ENCODE data around the gene TIMMDC1.

Gene TIMMDC1, protein sequence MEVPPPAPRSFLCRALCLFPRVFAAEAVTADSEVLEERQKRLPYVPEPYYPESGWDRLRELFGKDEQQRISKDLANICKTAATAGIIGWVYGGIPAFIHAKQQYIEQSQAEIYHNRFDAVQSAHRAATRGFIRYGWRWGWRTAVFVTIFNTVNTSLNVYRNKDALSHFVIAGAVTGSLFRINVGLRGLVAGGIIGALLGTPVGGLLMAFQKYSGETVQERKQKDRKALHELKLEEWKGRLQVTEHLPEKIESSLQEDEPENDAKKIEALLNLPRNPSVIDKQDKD

DNA sequence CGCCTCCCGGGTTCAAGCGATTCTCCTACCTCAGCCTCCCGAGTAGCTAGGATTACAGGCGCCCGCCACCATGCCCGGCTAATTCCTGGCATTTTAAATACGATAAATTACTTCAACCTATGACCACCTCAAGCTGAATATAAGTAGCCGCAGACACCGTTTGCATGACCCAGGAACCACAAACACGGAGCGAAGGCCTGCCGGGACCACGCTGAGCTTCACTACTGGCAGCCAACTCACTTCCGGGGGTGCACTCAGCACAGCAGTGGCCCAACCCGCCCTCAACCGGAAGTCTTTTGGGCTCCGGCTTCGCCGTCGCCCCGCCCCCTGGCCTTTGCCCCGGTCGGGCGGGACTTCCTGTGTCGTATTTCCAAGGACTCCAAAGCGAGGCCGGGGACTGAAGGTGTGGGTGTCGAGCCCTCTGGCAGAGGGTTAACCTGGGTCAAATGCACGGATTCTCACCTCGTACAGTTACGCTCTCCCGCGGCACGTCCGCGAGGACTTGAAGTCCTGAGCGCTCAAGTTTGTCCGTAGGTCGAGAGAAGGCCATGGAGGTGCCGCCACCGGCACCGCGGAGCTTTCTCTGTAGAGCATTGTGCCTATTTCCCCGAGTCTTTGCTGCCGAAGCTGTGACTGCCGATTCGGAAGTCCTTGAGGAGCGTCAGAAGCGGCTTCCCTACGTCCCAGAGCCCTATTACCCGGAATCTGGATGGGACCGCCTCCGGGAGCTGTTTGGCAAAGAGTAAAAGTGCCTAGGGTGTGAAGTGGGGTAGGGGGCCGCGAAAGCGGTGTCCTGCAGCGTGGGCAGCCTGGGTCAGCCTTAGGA, at the start of gene TIMMDC1:
TSS of gene TIMMDC1 (plus strand) at position 362 of the 826 bp plus-strand sequence. CDS start at position 549, 187 bp downstream.
- peak; percentile 86 for DNase-seq

DNA sequence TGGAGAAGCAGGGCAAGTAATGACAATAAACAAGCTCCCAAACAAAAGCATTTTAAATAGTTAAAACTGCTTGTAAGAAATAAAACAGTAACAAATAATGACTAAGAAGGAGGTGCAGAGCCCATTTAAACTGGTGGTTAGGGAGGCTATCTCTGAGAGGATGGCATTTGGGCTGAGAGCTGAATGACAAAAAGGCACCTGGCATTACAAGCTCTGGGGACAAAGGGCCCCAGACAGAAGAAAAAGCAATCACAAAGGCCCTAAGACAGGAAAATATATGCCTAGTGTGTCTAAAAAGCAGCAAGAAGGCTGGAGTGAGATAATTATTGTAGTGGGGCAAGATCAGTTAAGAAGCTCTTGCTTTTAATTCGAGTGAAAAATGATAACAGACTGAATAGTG, 44.5 kb upstream of the TIMMDC1 start:
- no peak for DNase-seq

DNA sequence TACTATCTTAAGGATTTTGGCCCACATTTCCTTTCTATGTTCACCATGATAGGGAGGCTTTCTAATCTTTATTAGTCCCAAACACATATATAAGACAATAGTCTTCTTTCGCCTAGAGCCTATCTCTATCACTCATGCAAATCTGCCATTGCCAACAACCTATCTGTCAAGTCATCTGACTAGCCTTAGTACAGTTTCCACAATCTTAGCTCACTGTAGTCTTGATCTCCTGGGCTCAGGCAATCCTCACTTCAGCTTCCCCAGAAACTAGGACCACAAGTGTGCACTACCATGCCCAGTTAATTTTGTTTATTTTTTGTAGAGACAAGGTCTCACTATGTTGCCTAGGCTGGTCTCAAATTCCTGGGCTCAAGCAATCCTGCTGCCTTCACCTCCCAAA, 41.9 kb upstream of the TIMMDC1 start:
- no peak for DNase-seq

DNA sequence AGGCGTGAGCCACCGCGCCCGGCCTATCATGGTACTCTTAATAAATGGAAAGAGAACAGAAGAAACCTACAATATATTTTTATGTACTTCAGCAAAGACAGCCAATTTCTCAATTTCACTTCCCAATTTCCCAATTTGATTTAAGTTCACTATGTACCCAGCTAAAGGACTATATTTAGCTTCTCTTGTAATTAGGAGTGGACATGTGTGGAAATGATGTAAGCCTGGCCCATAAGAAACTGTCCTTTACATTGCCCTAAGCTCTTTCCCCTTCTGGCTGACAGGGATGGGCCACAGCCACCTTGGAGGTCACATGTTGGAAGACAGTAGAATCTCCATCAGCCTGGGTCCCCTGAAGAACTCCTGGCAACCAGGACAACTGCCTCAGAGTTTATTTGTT, 41.1 kb upstream of the TIMMDC1 start:
- DNase-seq, result no peak

DNA sequence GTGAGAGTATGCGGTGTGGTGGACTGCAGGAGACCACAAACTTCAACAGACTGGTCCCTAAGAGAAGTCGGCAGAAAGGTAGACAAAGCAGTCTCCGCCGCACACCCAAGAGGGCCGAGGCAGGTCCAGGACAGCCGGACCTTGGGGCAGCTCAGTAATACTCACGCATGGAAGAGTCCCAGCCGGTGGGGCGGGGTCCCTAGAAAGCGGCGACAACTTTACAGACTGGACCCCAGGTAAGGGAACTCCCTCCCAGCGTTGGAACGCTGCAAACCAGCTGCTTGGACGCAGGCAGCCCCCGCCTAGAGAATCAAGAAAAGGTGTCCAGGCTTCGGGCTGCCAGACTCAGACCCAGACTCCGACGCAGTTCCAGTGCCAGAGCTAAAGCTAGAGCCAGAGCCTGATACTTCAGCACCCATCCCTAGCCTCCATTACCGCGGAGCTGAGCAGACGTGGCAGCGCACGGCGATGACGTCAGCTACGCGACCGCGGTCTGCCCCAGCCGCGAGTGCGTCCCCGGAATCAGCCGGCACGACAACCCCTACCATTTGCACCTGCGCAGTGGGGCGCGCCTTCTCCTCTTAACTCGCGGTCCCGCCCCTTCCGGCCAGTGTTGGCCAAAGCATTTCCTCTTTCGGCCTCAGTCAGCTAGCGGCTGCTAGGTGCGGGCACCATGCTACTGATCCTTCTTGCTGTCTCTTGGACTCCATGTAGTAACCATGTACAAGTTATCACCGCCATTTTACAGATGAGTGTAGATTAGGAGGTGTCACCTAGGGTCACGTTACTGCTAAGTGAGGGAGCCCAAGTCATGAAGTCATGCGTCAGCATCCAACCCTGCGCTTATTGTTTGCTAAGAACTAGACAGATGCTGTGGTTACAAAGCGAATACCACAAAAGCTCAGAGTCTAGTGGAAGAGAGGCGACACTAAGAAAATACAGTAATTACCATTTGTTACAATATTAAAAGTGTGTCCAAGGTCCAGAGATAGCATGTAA, 34.9 kb upstream of the TIMMDC1 start, which contains the start of gene TMEM39A:
TSS of gene TMEM39A (minus strand) at position 445 of the 999 bp plus-strand sequence. CDS start 1,541 bp downstream, outside the sequence.
- peak; percentile 95 for DNase-seq

DNA sequence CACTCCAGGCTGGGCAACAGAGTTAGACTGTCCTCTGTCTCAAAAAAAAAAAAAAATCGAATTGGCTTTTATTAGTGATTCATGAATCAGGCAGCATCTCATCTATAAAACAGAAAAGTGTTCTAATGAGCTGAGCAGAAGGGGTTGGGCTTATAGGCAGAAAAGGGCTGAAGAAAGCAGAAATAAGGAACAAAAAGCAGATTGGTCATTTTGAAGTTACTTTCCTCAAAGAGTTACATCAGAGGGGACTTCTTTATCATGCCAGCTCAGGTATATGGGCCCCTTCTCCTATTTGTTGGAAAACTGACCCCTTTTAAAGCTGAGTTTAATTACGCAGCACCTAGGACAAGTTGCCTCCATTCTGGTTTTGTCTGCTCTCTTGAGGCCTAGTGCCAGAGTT, 30.3 kb upstream of the TIMMDC1 start:
- no peak for DNase-seq

DNA sequence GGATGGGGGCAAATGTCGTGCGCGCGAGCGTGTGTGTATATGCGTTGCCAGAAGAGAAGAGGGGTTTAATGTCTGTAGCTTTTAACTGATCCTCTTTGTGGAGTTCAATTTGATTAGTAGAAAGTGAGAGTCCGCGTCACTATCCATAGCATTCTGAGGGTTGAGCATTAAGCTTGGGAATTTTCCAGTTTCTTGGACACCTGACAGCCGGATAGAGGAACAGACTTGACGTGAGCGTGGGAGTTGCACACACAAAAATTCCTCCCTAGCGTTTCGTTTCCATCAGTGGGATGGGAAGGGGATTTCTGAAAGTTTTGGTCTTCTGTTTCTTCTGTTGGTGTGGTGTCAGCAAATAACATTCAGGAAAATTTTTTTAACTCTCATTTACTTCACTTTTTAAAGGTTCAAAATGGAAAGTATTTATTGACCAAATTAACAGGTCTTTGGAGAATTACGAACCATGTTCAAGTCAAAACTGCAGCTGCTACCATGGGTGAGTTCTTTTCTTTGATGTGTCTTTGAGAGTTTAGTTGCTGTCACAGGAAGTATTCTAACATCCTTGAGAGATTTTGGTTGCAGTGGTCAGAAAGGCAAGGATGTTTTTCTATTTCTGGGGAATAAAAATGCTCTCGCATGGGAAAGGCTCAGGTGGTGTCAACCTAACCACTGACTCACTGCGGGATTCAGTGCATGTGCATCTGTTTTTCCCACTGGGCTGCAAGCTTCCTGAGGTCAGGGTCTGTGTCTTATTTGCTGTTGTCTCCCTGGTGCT, 28.7 kb upstream of the TIMMDC1 start:
- DNase-seq, result no peak

DNA sequence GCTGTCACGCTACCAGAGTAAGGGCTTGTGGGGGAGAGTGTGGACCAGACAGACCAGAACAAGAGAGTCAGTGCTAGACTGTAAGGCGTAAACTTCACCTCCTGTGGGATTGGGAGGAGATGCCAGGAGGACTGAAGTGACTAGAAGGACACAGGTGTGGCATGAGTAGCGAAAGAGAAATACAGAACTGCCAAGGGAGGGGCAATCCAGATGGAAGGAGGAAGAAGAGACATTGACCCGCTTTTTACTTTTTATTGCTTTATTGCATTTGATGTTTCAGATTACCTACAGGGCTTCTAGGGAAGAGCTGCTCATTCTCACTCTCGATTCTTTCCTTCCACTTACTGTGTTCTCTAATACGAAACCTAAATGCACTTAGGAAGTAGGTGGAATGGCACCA, 27.5 kb upstream of the TIMMDC1 start:
- no peak for DNase-seq

DNA sequence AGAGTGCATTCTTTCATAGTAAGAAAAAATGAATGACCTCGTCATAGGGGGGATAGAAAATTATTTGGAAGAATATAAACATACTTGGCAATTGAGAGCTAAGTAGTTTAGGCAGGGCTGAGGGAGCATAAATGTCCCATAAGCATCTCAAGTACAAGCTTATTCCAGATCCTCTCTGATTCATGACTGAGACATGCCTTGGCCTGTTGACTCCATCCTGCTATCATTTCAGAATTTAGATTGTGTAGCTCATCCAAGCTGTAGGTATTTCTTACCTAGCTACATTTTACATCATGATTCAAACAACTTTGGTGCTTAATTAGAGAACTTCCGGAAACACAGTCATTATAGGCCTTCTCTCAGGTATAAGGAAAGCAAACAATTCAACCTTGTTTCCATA, 17.3 kb upstream of the TIMMDC1 start:
- DNase-seq, result no peak

DNA sequence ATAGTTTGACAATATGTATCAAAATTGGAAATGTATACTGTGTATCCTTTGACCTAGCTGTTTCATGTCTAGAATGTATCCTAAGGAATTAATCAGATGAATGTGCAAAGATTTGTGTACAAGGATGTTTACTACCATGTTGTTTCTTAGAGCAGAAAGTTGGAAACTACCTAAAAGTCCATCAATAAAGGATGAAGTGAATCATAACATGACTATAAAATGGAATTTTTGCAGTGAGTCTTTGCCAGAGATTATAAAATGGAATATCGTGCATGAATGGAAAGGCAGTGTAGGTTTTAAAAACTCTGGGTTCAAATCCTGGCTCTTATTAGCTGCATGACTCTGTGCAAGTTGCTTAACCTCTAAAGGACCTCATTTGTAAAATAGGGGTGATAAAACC, 15.2 kb upstream of the TIMMDC1 start:
- no peak for DNase-seq

DNA sequence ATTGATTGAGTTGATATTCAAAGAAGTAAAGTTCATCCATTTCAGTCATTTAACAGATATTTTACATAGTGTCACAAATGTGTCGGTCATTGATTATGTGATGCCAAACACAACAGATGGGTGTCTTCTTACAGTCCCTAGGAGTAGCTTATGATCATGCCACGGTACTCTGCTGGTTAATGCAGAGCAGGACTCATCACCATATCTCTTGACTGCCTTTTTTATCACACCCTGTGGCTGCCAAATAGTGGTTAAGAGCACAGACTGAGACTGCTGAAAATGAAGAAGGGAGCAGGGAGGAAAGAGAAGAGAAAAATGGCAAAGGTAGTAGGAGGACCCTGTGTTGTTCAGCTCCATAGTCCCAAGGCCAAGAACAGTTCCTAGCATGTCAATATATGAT, 12.8 kb upstream of the TIMMDC1 start:
- DNase-seq, result no peak

DNA sequence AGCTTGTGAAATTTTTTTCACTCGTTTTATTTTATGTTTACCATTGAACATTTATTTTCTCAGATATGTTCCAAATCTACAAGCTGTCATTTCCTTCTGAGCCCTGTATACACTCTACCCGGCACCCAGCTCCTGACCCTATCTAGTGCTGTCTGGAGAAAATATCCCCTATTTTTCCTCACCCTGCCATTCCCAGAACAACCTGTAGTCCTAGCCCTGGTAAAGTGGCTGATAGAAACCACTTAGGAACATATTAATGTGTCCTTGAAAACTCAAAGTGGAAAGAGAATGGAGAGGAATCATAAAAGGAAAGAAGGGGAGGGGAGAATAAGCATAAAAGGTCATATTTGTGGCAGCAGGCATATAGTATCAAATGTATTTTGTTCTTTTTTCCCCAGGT, 8.2 kb upstream of the TIMMDC1 start:
- no peak for DNase-seq

DNA sequence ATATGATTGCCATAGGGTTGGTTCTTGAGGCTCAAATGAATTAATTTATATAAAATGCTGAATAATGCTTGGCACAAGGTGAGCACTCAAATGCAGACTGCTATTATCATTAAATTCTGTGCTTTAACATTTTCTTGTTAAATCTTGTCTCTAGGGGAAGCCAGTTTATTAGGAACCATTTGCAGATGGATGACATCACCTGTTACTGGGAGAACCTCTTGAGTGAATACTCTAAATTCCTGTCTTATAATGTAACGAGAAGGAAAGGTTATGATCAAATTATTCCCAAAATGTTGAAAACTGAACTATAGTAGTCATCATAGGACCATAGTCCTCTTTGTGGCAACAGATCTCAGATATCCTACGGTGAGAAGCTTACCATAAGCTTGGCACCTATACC, 6.2 kb upstream of the TIMMDC1 start:
- no peak for DNase-seq

DNA sequence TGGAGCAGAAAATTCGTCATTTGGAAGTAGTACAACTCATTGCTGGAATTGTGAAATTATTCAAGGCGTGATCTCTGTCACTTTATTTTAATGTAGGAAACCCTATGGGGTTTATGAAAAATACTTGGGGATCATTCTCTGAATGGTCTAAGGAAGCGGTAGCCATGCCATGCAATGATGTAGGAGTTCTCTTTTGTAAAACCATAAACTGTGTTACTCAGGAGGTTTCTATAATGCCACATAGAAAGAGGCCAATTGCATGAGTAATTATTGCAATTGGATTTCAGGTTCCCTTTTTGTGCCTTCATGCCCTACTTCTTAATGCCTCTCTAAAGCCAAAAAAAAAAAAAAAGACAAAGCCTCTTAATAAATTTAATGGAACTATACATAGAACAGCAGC, 5.5 kb upstream of the TIMMDC1 start:
- DNase-seq, result no peak

DNA sequence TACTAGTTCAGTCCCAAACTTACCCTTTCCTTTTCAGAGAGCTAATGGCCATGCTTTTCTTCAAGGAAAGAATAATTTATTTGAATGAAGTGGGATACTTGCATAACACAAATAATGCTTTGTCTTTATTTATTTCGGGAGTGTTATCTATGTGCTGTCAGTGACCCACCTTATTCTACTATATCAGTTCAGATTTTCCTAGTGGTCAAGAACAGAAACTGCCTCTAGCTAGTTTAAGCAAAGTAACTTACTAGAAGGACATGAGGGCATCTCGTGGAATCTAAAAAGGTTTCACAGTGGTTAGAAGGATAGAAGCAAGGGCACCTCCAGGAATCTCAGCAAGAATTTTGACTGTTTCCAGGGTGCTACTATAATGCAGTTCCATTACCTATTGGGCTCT, 3.8 kb upstream of the TIMMDC1 start:
- DNase-seq, result no peak

DNA sequence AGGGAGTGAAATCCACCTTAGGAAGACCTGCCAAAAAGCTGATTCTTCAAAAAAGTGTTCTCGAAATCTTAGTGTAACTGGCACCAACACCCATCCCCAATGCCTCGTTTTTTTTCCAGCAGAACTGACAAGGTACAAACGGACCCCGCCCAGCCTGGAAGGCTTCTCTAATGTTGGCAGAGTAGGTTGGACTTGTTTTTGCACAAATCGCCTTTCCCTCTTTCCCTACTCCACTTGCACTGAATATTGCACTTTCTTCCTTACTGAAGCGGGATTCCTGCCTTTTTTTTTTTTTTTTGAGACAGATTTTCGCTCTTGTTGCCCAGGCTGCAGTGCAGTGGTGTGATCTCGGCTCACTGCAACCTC, 544 bp upstream of the TIMMDC1 start:
- no peak for DNase-seq

DNA sequence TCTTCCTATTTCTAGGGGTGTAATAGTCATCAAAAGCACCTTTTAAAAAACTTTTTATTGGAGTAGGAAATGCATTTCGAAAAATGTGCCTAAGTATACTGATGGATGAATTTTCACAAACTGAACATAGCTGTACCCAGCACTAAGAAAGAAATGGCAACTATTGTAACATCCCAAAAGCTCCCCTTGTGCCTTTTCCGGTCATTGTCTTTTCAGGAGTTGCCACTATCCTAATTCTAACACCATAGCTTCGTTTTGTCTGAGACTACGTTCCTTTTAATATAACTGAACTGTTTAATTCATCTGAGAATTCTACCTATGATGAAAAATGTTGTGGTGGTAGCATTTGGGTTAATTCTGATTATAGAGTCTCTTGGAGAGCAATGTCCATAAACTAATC, 1.9 kb downstream of the TIMMDC1 start:
- DNase-seq, result no peak

DNA sequence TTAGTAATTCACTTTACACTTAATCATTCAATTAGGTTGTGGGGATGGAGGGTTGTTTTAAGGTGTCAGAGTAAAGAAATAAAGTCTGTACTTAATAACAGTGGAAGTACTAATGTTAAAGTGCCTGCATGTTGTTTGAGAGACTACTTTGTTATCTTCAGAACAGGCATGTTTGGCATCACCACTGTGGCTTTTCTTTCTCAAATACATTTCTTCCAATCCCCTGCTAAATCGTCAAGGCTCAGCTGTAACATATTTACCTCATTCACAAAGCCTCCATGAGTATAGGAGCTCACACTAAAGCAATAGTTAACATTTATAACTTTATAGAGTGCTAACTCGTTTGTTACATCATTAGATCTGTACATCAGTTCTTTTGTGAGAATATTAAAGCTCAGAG, 2.6 kb downstream of the TIMMDC1 start:
- no peak for DNase-seq

DNA sequence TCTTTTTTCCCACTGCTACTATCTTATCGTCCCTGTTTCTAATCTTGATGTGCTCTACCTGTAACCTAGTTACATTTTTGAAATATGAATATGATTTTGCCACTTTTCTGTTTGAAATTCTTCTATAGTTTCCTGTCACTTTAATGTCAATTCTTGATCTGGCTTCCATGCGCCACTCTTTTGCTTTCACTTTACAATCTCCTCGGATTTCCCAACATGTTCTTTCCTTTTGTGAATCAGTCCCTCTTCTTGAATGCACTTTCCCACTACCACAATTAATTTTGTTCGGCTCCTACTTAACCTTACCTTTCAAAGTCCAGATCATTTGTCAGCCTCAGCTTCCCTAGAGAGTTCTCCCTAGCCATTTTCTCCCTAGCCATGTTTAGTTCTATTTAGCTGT, 8.3 kb downstream of the TIMMDC1 start:
- DNase-seq, result no peak

DNA sequence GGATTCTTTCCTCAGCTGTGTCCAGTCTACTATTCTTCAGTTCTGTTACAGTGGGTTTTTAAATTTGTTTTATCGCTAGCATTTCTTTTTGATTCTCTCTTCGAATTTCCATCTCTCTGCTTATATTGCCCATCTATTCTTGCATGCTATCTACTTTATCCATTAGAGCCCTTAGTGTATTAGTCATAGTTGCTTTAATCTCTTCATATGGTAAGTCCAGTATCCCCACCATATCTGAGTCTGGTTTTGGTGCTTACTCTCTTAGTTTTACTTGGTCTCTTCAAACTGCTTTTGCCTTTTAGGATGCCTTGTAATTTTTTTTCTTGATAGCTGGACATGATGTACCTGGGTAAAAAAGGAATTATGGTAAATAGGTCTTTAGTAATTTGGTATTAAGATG, 9.1 kb downstream of the TIMMDC1 start:
- DNase-seq, result no peak

DNA sequence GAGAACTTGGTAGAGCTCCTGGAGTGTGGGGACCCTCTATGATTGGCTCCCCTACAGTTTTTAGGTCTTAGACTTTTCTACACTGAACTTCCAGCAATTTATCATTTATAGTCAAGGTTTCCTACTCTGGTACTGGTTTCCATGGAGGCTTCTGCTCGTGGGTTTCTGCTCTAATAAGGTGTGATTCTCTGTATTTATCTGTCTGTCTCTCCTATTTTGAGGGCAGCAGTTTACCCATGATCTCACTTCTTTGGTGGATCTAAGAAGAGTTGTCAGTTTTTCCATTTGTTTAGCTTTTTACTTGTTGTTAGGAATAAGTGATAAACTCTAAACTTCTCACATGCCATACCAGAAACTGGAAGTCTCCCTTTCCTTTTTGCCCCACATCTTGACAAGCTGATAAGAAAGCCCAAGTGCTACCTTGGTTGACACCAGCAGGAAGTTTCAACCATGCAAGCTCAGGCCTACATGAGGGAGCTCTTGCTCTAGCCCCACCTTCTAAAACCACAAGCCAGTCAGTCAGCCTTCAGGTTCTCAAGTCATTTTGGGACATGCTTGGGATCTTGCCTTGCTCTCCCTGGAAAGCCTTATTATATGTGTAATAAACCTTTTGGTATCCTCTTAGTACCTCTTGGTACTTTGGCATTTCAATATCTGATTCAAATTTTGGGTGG, 10.0 kb downstream of the TIMMDC1 start:
- no peak for DNase-seq

DNA sequence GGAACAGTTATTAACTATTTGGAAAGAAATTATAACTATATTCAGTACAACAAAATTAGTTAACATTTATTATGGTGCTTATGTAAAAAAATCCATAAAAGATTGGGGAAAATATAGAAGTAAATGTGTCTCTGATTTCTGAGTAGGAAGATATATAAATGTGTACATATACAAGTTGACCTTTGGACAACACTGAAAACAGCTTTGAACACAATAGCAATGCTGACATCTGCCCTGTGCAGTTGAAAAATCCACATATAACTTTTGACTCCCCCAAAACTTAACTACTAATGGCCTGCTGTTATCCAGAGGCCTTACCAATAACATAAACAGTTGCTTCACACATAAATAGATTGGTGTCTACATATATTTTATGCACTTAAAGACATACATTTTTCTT, 12.3 kb downstream of the TIMMDC1 start:
- DNase-seq, result no peak

All from T1000 (cell line).